ENCODE results near the gene PLCL2. TPM values are rescaled to one million over a fixed set of nuclear protein-coding genes. Genes with fewer than 3 reads are reported as not detected.

The PLCL2 gene
- total RNA-seq, 1 donor from 2014 or later: 27.0 TPM

DNA sequence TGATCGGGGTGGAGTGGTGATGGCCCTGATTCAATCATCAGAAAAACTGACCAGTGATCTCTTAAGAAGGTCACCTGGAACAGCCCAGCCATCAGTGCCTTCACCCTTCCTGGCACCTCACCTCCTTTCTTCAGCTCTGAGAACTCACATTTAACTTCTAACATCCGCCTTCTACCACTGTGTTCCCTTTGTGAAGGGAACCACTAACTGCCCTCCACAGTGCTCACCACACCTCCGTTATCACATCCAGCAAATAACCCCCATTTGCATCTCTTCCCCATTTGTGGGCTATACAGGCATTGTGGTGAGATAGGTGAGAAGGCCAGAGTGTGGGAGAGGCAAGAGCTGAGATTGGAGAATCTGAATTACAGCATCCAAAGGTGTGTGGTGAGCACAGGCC is 107.4 kb downstream of the PLCL2 start:
- DNase-seq (ENCODE audit: low spot score): no peak
- intact Hi-C loops (cut with DNase I): no loop called here

DNA sequence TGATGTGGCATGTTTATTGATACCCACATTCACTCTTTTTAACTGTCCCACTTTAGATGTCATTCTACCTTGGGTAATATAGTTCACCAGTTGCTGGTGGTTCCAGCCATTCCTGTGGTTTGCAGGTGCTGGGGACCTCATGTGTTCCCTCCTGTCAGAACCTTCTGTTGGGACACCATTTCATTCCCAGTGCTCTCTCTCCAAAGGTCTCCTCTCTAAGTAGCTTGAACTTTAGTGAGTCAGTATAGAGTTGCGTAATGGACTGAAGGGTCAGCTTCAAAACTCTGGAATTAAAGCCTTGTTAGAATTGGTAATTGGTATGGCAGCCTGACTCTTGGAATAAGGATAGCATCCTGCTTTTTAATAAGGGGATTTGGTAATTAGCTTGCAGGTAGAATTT is 108.5 kb downstream of the PLCL2 start:
- intact Hi-C loops (cut with DNase I): no loop called here
- DNase-seq (ENCODE audit: low spot score): no peak

DNA sequence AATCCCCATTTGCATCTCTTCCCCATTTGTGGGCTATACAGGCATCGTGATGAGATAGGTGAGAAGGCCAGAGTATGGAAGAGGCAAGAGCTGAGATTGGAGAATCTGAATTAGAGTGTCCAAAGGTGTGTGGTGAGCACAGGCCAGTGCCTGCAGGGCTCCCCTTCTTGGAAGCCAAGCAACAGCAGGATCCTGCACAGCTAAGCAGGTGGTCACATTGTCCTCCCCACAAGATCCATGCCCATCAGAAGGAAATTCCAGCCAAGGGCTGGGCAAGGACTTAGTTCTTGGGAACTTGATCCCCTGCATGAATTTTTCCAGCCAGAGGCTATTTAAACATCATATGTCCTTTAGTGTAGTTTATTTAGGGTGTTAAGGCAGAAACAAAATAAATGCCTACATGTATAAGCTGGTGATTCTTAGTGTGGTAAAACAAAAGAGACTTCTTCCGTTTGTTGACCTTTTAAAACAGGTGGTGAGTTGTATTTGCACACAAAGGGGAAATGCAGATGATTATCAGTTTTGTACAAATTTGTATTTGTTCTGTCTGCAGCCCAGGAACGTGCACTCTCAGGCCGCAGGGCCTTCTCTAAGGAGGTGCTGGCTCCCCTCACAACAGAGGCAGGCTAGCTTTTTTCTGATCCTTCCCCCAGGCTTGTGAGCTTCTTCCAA is 110.2 kb downstream of the PLCL2 start:
- DNase-seq (ENCODE audit: low spot score): no peak
- intact Hi-C loops (cut with DNase I): no loop called here

GRCh38 chr3:16995601-16996000 is 110.8 kb downstream of the PLCL2 start:
- intact Hi-C loops (cut with DNase I): no loop called here
- DNase-seq (ENCODE audit: low spot score): no peak

DNA sequence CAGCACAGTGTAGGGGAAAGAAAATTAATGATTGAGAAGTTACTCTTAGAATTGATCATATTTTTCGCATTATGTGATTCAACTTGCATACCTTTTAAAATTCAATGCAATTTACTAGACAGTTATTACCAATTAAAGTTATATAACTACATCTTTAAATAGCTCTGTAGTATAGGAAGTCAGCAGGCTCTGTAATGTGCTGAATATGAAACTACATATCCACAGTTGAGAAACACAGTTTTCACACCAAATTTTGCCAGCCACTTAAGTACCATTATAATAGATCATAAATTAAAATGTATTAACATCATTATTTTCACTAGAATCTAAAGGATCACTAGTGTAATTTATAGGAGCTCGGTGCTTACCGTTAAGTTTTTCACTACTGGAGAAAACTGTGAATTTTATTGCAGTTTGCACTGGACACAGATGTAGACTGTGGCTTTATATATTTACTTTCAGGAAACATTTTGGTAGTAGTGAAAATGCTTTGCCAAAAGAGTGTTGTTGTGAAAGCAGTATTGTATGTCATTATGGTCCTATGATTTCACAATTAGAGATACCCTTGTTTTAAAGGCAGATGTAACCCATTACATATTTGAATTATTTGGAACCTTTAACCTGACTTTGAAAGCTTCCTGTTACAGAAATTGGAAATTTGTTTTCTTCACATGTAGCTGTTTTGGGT is 113.6 kb downstream of the PLCL2 start:
- DNase-seq (ENCODE audit: low spot score): no peak
- intact Hi-C loops (cut with DNase I): no loop called here

DNA sequence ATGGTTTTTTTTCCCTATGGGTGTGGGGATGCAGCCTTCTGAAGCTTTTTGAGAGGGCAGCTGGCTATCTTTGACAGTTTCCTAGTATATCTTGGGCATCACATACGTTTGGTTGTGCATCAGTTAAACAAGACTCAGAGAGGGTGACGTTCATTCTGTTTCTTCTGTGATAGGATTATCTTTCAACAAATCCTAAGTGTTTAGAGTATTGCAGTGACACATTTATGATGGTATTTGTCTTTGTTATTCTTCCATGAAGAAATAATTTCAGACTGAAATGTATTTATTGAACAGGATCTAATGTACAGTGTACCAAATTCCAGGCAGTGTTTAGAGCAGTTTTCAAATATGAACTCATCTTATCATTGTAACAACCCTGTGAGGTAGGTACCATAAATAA is 114.4 kb downstream of the PLCL2 start:
- intact Hi-C loops (cut with DNase I): no loop called here
- no peak for DNase-seq (ENCODE audit: low spot score)

DNA sequence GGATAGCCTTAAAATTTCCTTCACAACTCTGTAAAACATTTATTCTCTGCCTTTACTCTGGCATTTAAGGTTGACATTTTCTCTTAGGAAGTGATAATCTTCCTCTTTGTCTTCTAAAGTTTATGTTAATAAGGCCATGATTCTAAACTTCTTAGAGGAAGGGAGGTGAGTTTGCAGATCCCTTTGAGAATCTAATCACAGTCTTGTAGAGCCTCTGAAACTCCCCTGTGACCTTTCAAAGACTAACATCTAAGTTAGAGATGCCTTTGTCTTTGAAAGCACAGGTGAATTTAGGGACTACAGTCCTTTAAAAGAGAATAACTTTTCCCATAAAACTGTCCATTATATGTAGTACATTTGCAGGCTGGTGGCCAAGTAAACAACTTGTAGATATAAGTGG is 115.1 kb downstream of the PLCL2 start:
- intact Hi-C loops (cut with DNase I): no loop called here

GRCh38 chr3:17003457-17003856 is 118.7 kb downstream of the PLCL2 start:
- intact Hi-C loops (cut with DNase I): no loop called here
- DNase-seq (ENCODE audit: low spot score): no peak

More for the DNA sequence above, 115.1 kb downstream of the PLCL2 start:
- DNase-seq (ENCODE audit: low spot score): no peak

- intact Hi-C loops (cut with DNase I): no loop called here
- DNase-seq (ENCODE audit: low spot score): no peak
Measured at GRCh38 chr3:17006132-17006852, 121.5 kb downstream of the PLCL2 start.

DNA sequence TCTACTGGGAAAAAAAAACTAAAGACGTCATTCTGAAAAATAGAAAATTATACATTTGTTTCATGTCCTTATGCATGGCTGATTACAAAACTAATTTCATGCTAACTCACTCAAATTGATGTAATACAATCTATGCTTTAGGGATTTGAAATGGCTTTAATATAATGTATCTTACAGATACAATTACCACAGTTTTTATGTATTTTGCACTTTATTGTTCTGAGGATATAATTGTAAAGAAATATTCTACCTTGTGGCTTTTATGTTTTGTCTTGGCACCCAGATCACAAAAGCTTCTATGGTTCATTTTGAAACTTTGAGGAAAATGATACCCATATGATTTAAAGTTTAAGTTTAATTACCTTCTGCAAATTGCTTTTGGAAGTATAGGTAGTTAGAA is 122.5 kb downstream of the PLCL2 start:
- no peak for DNase-seq (ENCODE audit: low spot score)
- intact Hi-C loops (cut with DNase I): no loop called here

- no peak for DNase-seq (ENCODE audit: low spot score)
- intact Hi-C loops (cut with DNase I): no loop called here
Measured at GRCh38 chr3:17009826-17010225, 125.1 kb downstream of the PLCL2 start.

- DNase-seq (ENCODE audit: low spot score): no peak
- intact Hi-C loops (cut with DNase I): no loop called here
Measured at GRCh38 chr3:17011728-17012338, 127.1 kb downstream of the PLCL2 start.

- intact Hi-C loops (cut with DNase I): no loop called here
- DNase-seq (ENCODE audit: low spot score): no peak
Measured at GRCh38 chr3:17013050-17013449, 128.3 kb downstream of the PLCL2 start.

- intact Hi-C loops (cut with DNase I): no loop called here
- no peak for DNase-seq (ENCODE audit: low spot score)
Measured at GRCh38 chr3:17013571-17013970, 128.8 kb downstream of the PLCL2 start.

DNA sequence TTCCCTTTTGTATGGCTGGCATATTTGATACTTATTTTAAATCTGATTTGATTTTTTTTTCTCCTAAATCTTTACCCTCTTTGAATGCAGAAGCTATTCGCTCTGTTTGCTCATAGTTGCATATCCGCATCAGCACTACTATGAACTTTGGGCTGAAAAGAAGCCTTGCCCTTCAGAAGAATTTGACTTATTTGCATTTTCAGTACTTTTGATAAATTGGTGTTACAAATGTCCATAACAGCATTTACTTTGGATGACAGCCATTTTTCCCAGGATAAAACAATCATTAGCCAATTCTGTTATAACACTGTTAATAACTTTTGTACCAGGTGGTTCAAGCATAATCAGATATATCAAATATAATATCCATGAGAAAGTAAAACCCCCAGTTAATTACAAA is 129.5 kb downstream of the PLCL2 start:
- DNase-seq (ENCODE audit: low spot score): no peak
- intact Hi-C loops (cut with DNase I): no loop called here

DNA sequence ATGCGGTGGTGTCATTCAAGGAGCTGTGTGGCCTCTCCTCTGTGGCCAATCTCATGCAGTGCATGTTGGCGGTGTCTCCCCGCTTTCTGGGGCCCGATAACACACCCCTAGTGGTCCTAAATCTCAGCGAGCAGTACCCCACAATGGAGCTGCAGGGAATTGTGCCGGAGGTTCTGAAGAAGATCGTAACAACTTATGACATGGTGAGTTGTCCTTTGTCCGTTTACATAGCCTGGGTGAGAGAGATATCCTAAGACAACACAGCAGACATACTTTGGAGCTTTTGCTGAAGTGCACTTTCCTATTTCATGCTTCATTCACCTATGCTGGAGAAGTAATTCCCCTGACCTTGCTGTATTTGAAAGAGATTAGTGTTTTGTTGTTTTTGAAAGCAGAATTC is 130.0 kb downstream of the PLCL2 start:
- no peak for DNase-seq (ENCODE audit: low spot score)
- intact Hi-C loops (cut with DNase I): no loop called here

DNA sequence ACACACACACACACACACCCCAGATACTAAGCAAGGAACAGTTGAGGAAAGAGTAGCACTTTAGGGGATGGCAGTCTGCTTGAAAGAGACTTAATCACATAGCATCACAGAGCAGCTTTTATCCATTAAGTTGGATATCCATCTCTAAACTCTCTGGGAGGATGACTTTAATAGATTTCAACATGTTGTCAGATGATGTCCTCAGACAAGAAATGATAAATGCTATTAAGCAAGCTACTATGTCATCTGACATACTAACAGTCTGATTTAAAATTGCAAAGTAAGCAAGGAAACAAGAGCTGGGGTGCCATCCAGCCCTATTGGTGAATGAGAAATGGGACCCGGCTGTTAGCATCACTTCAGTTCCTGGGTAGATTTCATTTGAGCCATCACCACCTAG is 136.9 kb downstream of the PLCL2 start:
- DNase-seq (ENCODE audit: low spot score): no peak

DNA sequence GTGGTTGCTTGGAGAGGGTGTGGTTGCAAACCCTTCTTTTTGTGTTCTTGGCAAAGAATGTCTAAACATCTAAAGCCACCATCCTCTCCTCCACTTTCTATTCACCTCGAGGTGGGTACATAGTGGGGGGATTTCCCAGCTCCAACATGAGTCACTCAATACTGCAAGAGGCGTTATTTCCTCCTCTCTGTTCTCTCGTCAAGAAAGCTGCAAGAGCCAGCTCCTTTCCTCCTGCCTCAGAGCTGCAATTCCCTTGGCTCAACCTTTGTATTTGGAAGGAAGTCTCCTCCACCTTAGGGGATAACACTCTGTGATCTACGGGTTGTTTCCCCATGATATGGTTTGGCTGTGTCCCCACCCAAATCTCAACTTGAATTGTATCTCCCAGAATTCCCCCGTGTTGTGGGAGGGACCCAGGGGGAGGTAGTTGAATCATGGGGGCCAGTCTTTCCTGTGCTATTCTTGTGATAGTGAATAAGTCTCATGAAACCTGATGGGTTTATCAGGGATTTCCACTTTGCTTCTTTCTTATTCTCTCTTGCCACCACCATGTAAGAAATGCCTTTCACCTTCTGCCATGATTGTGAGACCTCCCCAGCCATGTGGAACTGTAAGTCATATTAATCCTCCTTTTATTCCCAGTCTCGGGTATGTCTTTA is 138.4 kb downstream of the PLCL2 start:
- intact Hi-C loops (cut with DNase I): loop anchor here (10.0 kb wide), 1 partner anchor 78 kb away; no protein-coding TSS in a partner anchor
- DNase-seq (ENCODE audit: low spot score): no peak

More for the DNA sequence above, 136.9 kb downstream of the PLCL2 start:
- intact Hi-C loops (cut with DNase I): loop anchor here (10.0 kb wide), 1 partner anchor 77 kb away; no protein-coding TSS in a partner anchor

DNA sequence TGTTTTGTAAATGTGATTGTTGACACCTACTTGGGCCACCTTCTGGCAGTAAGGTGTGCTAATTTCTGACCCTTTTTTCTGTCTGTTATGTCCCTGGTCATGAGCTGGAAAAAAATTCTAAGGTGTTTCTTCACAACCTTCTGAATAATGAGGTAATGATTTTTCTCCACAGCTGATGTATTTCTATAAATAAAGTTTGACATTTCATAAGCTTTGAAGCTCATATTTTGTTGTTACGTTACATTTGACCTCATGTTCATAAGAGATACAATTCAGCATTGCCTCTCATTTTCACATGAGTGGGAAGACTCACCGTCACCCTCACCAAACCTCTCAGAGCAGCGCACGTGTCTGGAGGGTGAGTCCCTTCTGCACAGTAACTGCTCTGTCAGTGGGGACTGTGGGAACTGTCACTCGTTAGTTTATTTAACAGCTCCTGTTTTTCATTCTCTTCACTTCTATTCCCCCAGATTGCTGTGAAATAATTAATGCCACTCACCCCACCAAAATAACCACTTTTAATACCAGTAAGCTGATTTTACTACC is 140.9 kb downstream of the PLCL2 start:
- intact Hi-C loops (cut with DNase I): loop anchor here (10.0 kb wide), 1 partner anchor 81 kb away; no protein-coding TSS in a partner anchor
- no peak for DNase-seq (ENCODE audit: low spot score)

Data from cardiac septum (tissue), 1 donor.